Bone marrow (tissue), 2 donors: ENCODE measurements around the gene LIAS.
A peak's percentile ranks its signal among the peaks of the same experiment; 100 is the strongest.
"Not testable (repeated sequence)": the region's sequence is repeated elsewhere in the genome, so short reads cannot be mapped to it uniquely, and the experiment has no call there.

Experiments used
- DNase-seq, 2 donors: peaks; one replicate each; lab custom pipeline; 2025; lab: John Stamatoyannopoulos, UW

The LIAS gene

DNA sequence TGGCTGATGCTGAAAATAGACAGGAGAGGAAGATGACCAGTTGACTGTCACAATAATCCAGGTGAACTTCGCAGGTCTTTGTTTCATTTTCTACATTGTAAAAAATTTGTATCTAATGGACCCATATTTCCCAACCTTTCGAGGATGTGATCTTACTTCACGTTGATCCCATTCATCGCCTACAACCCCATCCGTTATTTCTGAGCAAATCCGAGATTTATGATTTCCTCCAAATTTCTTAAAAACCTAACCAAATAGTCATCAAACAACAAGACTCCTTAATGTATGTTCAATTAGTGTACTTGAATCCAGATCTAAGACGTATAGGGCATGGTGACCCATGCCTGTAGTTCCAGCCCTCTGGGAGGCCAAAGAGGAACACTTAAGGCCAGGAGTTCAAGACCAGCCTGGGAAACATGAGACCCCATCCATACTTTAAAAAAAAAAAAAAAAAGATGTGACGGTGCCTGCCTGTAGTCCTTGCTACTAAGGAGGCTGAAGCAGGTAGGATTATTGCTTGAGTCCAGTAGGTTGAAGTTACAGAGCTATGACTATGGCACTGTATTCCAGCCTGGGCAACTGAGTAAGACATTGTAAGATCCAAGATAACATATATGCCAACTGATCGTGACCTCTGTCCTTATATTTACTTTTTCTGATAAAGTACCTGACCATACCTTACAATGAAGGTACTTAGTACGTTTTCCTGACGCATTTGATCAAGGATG, 5.8 kb upstream of the LIAS start:
- no peak for DNase-seq

DNA sequence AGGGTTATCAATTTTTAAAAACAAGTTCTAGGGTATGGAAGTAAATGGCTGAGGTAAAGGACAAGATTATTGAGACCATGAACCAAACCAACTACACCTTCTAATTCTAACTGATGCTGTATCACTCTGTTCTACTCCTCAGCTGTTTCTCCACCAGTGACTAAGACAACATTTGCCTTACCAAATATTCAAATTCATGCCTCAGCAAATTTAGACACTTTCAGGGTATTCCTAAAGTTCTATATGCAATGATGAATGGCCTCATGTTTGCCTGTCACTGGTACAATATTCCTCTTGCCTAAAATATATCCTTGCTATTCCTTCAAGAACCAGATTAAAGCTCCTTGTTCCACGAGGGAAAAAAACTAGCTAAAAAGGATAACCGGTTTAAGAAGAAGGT, 5.1 kb upstream of the LIAS start:
- DNase-seq: no peak

DNA sequence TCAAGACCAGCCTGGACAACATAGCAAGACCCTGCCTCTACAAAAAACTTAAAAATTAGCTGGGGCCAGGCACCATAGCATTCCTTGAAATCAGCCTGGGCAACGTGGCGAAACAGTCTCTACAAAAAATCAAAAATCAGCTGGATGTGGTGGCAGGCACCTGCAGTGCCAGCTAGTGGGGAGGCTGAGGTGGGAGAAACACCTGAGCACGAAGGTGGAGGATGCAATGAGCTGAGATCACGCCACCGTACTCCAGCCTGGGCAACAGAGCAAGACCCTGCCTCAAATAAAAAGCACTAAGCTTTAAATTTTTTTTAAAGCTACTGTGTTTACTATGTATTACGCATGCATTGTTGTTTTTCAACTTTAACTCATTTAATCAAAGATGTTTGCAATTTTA, 3.4 kb upstream of the LIAS start:
- DNase-seq: no peak

DNA sequence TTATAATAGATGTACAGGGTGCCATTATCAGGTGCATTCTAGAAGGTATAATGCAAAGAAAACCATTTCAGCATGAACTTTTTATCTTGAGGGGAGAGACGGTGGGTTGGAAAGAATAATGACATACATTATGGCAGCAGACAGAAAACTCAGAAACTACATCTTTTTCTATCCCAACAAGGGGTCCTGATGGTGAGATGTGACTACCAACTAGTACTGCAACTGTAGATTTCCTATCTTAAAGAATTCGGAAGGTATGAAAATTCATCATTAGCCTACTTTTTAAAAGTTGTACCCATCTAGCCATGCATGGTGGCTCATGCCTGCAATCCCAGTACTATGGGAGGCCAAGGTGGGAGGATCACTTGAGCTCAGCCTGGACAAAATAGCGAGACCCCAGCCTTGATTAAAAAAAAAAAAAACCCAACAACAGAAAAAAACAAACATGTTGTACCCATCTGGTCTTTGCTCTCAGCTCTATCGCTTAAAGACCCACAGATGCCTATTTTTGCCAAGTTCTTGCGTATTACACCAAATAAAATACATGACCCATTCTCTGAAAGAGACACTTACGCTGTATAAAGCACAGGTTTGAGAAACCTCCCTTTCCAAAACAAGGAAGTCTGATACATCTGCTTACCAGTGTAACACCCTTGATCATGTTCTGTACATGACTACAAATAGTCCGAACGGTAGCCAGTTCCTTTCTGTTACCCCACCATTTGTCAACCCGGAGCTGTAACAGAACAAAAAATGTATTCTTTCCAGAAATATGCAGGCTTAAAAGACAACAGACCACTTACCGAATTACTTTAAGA, 1.7 kb upstream of the LIAS start:
- no peak for DNase-seq

DNA sequence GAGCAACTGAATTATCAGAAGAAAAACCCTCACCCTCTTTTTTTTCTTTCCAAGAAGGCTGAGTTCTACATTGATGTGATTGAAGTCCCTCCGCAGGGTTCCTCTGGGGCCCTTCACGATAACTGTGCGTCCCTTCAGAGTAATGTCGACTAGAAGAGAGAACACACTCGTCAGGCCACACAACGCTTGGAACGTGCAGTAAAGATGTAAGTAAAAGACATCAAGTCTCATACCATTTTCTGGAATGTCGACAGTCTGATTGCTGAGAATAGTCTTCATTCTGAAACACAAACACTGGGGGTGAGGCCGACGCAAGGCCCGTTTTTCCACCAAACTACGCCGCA, 723 bp upstream of the LIAS start:
- not testable (repeated sequence) for DNase-seq

DNA sequence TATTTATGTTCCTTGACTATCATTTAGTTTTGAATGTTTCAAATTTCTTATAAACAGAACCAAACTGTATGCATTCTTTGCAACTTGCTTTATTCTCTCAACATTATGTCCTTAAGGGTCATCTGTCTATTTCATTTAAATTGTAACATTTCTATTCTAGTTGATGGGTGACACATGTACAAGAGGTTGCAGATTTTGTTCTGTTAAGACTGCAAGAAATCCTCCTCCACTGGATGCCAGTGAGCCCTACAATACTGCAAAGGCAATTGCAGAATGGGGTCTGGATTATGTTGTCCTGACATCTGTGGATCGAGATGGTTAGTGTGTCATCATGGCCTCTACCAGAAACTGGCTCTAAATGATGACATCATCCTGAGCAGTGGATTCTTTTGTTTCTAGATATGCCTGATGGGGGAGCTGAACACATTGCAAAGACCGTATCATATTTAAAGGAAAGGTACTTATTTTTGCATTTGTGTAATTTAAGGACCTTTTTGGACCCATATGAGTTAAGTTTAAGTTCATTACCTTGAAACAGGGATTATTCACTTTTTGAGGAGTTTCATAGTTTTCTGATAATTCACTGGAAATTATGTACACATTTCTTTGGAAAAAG, 6.1 kb downstream of the LIAS start:
- DNase-seq: peak in 1 of 2 donors; percentile 18

DNA sequence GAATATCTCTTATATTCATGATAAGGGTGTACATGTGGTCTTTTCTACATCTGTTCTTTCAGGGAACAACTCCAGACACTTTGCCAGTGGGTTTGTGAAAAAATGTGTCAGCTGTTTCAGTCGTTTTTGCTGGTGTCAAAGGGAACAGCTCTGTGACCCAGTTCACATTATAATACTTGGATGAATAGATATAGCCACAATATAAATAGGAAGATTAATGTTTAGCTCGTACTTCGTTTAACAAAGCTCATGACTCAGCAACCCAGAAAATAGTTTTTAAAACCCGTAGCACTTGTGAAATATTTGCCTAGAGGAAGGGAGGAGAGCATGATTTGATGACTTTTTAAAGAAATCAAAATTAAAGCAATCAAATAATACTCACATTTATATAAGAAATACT, 7.9 kb downstream of the LIAS start:
- no peak for DNase-seq

DNA sequence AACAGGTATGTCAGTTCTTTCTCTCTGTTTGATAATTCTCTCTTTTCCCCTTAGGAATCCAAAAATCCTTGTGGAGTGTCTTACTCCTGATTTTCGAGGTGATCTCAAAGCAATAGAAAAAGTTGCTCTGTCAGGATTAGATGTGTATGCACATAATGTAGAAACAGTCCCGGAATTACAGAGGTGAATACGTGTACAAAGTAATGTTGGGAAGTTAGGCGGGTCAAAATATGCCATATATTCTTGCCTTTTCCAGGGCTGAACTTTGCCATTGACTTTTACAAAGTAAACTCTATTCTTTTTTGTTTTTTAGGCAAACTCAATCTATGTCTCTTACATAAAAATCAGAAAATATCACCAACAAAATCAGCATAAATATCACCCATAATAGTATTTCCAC, 8.6 kb downstream of the LIAS start:
- no peak for DNase-seq

DNA sequence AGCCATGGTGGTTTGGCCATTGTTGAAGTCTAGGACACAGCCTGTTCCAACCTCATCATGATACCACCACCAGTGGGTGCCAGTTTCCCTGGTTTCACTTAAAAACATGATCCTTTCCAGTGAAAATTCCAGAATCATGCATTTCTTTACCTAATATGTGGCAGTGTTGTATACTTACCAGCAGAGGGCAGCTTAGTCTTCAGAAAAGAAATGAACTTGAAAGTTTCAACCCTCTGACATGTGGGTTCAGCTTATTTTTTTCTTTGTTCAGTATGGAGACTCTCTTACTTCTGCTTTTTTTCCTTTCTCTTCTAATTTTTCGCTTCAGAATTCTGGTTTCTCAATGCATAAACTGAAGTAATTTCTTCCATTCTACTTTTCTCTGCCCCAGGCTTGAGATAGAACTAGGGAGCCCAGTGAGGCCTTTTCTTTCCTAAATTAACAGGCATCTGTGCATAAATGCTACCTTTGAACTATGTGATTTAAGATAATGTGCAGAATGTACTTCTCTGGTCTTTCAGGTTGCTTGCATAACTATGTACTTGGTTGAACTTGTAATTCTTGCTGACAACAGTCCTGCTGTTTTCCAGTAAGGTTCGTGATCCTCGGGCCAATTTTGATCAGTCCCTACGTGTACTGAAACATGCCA, 10.7 kb downstream of the LIAS start:
- DNase-seq: peak in 1 of 2 donors; percentile 88

DNA sequence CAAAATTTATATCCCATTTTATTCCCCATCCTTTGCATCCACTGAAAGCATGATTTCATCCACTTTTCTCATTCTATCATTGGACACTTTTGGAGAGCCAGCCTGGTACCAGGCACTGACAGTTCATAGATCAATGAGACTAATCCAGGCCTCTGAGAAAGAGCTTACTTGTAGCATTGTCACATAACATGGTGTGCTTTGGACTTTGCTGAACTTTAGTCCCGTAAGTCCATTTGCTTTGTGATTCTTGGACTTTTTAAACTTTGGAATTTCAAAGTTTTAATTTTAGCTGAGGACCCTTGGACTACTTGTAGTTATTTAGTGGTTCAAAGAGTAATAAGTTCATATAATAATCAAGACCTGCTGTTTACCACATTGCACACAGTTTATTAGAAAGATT, 11.5 kb downstream of the LIAS start:
- DNase-seq: no peak

DNA sequence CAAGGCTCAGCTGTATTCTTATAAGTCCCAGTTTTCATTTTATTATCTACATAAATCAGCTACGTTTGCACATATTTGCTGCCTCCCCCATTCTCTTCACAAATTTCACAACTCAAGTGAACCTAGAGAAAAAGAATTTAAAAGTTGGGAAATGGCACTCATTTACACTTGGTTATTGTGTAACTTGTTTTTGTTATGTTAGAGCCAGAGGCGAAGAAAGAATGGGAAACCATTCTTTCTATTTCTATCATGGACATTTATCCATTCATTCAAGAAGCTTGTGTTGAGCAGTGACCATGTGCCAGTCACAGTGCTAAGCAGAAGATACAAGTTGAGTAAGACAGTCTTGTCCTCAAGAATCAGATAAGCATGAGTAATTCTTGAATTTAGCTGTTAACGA, 13.5 kb downstream of the LIAS start:
- no peak for DNase-seq

DNA sequence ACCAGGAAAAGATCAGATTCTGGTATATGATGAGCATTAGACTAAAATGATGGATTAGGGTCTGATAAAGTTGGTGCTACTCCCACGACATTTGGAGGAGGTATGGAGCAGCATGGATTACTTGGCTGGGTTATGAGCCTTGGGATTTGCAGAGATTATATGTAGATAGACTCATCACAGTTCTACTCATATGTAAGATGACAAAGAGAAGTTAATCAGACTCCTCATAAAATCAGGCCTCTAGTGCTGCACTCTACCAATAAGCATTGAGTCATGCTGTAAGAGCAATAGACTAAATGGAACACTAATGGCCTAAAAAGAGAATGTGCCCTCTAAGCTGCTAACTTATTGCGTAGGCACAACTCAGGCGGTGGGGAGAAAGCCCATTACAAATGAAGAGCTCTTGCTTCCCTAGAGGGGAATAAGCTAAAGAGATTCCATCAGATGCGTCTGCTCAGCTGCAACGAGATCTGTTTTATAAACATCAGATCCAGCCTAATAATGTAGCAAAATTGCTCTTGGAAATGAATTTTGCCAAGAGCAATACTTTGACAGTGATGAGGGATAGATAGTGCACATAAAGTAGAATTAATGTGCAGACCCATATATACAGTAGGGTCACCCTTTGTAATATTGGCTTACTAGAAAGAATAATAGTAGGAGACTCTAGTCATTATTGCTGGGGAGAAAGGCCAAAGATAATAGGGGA, 17.5 kb downstream of the LIAS start:
- DNase-seq: no peak

DNA sequence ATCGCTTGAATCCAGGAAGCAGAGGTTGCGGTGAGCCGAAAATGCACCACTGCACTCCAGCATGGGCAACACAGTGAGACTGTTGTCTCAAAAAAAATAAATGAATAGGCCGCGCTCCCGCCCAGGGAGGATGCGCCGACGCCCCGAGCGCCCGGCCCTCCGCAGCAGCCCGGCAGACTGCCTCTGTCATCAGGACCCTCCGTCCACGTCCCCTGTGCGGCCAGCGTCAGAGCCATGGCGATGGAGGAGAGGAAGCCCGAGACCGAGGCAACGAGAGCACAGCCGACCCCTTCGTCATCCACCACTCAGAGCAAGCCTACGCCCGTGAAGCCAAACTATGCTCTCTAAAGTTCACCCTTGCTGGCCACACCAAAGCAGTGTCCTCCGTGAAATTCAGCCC, 21.4 kb downstream of the LIAS start:
- no peak for DNase-seq

DNA sequence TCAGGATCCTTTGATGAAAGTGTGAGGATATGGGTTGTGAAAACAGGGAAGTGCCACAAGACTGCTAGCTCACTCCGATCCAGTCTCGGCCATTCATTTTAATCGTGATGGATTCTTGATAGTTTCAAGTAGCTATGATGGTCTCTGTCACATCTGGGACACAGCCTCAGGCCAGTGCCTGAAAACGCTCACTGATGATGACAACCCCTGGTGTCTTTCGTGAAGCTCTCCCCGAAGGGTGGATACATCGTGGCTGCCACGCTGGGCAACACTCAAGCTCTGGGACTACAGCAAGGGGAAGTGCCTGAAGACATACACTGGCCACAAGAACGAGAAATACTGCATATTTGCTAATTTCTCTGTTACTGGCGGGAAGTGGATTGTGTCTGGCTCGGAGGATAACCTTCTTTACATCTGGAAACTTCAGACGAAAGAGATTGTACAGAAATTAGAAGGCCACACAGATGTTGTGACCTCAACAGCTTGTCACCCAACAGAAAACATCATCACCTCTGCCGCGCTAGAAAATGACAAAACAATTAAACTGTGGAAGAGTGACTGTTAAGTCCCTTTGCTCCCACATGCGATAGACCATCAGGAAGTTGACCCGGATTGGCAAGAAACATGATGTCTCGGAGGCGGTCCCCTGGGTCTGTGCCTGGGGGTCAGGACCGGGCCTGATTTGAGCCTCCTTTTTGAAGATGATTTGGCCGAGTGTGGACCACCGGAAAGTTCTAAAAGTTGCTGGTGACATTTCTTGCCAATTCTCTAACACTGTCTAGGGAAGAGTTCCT, 22.2 kb downstream of the LIAS start:
- no peak for DNase-seq

DNA sequence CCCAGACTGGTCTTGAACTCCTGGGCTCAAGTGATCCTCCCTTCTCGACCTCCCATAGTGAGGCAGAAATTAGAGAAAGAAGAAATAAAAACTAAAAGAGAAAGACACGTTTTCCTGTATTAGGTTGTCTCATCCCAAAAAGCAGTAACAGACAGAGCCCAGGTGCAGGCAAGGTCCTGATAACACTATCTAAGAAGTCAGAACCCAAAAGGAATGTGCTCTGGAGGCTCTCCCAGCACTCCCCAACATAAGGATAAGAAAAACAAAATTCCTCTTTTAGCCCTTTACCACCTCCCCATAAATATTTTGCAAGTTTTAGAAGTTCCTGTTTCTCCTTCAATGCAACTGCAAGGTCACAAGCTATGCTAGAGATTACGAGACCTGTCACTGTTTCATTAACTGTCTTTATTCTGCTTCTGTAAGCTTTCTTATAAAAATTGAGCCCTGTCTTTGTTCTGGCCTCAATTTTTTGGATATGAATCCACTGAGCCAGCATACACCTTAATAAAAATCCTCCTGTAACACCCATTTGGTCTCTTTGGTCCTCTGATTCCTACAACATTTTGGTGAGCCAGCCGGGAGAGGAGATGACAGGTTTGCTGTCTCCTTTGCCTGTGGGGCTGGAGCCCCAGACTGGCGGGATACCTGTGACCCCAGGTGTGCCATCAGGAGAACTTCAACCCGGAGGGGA, 25.9 kb downstream of the LIAS start:
- DNase-seq: no peak

DNA sequence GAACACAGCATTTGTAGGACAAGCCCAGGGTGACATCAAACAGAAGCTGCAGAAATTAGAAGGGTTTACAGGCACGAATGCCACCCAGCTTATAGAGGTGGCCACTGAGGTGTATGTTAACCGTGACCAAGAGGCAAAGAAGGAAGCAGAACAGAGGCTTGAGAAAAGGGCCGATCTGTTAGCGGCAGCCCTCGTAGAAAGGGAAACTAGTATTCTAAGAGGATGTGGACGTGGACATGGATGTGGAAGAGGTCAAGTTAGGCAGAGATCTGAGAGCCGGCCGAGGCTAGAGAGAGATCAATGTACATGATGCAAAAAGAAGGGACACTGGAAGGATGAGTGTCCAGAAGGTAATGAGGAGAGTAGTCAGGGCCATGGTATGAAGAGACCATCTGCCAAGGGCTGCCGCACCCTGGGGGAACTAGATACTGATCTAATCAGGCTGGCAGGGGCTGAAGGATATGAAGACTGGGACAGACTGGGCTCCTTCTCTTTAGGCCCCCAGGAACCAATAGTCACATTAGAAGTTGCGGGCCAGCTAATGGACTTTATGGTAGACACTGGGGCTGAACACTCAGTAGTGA, 27.5 kb downstream of the LIAS start:
- DNase-seq: no peak

DNA sequence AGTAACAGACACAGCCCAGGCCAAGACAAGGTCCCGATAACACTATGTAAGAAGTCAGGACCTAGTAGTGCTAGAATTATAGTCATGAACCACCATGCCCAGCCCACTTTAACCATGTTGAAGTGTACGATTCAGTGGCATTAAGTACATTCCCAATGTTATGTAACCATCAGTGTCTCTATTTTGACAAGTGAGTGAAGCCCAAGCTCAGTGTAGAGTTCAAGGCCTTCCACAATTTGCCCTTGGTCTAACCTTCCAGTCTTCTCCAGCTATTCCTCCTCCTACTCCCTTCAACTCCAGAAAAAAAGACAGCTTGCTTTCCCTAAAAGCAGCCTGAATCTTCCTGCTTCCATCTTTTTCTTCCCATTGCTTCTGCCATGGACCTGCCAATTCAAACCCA, 31.5 kb downstream of the LIAS start:
- DNase-seq: no peak

DNA sequence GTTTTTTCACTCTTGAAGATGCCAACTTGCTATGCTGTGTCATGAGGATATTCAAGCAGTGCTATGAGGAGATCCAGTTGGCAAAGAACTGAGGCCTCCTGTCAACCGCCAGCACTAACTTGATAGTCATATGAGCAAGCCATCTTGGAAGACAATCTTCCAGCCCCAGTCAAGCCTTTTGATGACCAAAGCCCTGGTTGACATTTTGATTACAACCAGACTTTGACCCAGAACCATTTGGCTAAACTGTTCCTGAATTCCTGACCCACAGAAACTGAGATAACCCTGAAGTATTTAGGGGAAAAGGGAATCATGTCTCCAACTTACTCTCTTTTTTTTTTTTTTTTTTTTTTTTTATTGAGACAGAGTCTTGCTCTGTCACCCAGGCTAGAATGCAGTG, 35.5 kb downstream of the LIAS start:
- DNase-seq: no peak

DNA sequence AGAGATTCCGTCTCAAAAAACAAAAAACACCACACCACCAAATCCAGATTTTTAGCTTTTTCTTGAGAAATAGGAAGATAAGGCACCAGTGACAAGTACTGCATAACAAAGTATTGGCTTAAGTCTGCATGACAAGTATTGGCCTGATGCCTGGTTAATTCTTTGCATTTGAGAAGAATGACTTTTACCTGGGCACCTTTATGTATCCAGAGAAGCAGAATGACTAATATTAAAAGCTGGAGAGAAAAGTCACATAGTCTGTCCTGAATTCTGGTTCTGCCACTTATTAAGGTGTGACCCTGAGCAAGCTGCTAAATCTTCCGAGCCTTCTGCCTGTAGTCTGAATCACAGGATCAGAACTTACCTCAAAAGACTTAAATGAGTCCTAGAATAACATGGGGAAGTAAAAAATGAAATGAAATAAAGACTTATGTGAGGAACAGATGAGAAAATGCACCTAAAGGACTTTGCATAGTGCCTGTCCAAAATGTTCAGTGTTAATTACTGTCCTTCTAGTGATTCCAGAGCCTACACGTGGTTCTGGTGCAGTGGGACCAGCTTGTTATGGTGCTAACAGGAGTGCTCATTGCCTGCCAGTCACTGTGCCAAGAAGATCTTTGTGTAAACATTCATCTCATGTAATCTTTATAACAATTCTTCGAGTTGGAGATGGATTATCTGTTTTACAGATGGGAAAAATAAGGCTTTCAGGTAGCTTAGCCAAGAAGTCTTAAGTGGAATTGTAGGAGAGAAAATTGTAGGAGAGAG, 36.8 kb downstream of the LIAS start:
- DNase-seq: no peak
